Endothelial cell of umbilical vein (primary cell): Measurements from ENCODE around the gene EYS.

Source experiments
- EZH2 ChIP-seq: IDR thresholded peaks from 2 replicates; pipeline ENCODE4 v1.6.1; 2012; ENCODE audit warnings: borderline replicate concordance, low read depth, mild to moderate bottlenecking, moderate library complexity, low read length, inconsistent platforms; ENCODE audit not compliant: severe bottlenecking
- POLR2A ChIP-seq: IDR thresholded peaks from 2 replicates; pipeline ENCODE4 v1.6.1; 2012; ENCODE audit warnings: low read depth, mild to moderate bottlenecking, control low read depth, low read length
- TF ChIP-seq, protein P1 (sequence below), 2 donors: IDR thresholded peaks; 1 replicate in 1 of 2; 2 replicates in 1 of 2; pipeline ENCODE4 v1.5.1; 2011; ENCODE audit warnings: low read length in 2 of 2, mild to moderate bottlenecking in 2 of 2, moderate library complexity in 2 of 2, control low read depth in 1 of 2, inconsistent platforms in 1 of 2, low read depth in 1 of 2; ENCODE audit not compliant: insufficient read depth in 1 of 2; ENCODE audit errors: extremely low read depth in 1 of 2

GRCh38 chr6:64807785-64808184 lies 899.2 kb downstream of the EYS start:
- TF ChIP-seq POLR2A (no peak), EZH2 (no peak)
- TF ChIP-seq, protein P1, sequence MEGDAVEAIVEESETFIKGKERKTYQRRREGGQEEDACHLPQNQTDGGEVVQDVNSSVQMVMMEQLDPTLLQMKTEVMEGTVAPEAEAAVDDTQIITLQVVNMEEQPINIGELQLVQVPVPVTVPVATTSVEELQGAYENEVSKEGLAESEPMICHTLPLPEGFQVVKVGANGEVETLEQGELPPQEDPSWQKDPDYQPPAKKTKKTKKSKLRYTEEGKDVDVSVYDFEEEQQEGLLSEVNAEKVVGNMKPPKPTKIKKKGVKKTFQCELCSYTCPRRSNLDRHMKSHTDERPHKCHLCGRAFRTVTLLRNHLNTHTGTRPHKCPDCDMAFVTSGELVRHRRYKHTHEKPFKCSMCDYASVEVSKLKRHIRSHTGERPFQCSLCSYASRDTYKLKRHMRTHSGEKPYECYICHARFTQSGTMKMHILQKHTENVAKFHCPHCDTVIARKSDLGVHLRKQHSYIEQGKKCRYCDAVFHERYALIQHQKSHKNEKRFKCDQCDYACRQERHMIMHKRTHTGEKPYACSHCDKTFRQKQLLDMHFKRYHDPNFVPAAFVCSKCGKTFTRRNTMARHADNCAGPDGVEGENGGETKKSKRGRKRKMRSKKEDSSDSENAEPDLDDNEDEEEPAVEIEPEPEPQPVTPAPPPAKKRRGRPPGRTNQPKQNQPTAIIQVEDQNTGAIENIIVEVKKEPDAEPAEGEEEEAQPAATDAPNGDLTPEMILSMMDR (IDR thresholded peaks at IDR 0.05; ENCODE audit: extremely low read depth in 1 of 2, insufficient read depth in 1 of 2, low read depth in 1 of 2, low read length in 2 of 2), result no peak
